ENCODE results near the gene ABCF1.
A peak's percentile ranks its signal among the peaks of the same experiment; 100 is the strongest.

Gene ABCF1

DNA sequence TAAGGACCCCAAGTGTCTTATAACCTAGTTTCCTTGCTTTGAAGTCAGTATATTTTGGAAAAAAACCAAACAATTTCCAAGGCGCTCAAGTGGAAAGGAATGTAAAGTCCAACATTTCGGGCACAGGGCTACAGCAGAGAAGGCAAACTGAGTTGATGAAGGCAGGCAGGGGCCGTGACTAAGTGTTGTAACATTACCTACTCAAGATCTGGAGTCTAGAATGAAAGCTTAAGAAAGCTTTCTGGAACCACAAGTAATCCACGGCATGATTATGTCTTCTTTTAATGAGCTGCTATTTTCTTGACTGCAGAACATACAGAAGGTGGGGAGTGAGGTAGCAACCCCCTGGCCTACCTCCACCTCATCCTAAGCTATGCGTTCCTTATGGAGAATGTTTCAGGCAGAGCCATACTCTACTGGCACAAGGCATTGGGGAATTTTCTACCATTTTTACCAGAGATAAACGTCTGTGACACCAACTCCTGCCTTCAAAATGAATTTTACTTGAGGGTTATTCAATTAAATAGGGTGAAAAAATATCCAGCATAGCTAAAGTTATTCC lies 41.5 kb downstream of the ABCF1 start:
- DNase-seq (ENCODE audit: low read depth), result peak; percentile 37
- TF ChIP-seq, protein P1, sequence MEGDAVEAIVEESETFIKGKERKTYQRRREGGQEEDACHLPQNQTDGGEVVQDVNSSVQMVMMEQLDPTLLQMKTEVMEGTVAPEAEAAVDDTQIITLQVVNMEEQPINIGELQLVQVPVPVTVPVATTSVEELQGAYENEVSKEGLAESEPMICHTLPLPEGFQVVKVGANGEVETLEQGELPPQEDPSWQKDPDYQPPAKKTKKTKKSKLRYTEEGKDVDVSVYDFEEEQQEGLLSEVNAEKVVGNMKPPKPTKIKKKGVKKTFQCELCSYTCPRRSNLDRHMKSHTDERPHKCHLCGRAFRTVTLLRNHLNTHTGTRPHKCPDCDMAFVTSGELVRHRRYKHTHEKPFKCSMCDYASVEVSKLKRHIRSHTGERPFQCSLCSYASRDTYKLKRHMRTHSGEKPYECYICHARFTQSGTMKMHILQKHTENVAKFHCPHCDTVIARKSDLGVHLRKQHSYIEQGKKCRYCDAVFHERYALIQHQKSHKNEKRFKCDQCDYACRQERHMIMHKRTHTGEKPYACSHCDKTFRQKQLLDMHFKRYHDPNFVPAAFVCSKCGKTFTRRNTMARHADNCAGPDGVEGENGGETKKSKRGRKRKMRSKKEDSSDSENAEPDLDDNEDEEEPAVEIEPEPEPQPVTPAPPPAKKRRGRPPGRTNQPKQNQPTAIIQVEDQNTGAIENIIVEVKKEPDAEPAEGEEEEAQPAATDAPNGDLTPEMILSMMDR (IDR thresholded peaks at IDR 0.05; ENCODE audit: low read length, missing control alignments), result no peak
- no peak overlapping the region for H3K4me3 ChIP-seq (replicated peaks; ENCODE audit: low read depth, low read length)

DNA sequence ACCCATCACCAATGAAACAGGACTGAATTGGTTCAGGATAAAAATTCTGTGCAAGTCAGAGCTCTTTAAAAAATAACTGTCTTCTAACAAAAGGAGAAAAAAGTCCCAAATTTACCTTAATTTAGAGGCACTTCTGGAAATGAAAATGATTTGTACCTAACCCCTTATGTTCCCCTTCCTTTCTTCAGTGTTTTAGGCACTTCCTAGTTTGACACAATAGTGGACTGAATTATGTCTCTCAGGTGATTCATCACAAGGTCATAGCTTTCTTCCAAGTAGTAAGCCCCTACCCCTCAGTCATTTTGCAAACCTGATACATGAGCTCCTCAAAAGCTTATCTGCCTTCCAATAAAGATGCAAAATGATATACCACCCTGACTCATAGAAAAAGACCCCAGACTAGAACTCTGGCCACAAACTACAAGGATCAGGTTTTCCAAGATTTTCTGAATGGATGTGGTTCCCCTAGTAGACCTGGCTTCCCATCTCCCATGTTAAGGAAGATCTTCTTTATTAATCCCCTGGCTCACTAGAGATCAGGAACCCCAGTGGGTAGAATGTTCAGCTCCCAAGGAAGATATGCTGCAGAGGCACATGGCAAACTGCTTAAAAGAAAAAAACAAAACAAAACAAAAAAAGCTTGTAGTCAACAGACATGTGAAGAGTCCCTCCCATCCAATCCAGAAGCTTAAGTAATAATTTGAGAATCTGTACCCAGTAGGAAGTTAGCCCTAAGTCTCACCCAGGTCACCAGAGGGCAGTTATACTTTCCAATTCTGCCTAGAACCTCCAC lies 42.2 kb downstream of the ABCF1 start:
- TF ChIP-seq, protein P1 (IDR thresholded peaks at IDR 0.05; ENCODE audit: low read length, missing control alignments), result no peak
- peak overlapping the region; percentile 90 for H3K4me3 ChIP-seq (replicated peaks; ENCODE audit: low read depth, low read length)

DNA sequence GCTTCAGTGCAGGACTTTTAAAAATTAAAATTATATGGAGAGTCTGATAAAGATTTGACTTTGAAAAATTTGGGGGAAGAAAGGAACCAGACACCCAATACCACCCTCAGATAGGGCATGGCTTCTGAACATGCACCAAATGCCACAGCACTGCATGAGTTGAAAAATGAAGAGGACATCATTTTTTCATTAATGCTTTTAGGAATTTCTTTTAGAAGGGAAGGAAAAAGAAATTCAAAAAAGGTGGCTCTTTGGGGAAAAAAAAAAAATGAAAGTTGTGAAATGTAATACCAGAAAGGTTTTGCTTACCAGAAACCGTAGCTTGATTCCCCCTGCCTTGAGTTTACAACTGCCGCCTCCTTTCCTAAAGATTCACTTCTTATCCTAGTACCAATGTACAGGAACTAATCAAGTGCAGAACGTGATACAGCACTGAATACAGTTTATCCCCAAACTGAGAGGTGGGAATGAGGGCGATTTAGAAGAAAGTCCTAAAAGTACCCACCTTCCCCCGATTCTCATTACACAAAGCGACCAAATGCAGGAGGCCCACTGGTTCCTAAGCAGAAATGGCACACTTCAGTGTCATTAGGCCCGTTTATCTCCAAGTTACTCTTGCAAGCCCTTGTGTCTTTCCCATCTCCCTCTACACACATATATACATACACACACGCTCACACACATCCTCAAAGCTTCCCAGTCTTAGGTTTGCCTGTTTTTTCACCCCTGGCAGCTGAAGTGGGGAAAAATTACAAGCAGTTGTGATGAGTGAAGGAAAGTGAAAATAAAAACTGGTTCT lies 43.0 kb downstream of the ABCF1 start:
- no peak for DNase-seq (ENCODE audit: low read depth)
- TF ChIP-seq, protein P1 (IDR thresholded peaks at IDR 0.05; ENCODE audit: low read length, missing control alignments), result no peak
- H3K4me3 ChIP-seq (replicated peaks; ENCODE audit: low read depth, low read length), result peak overlapping the region; percentile 90

More for the DNA sequence above, 42.2 kb downstream of the ABCF1 start:
- no peak for DNase-seq (ENCODE audit: low read depth)

DNA sequence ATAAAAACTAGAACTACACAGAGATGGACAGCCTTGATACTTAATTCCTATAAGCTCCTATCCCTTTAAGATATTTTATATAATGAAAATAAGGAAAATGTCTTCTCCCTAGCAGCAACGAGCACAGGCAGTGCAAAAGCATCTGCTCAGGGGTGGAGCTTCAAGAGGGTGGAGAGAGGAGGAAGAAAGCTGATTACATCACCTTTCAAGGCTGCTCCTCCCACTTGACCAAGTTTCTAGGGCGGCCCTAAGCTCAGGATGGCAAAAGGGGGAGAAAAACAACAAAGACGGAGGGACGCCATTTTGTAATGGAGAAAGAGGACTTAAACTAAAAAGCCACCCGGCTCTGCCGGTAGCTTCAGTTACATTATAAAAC lies 43.6 kb downstream of the ABCF1 start:
- peak; percentile 99 for DNase-seq (ENCODE audit: low read depth)
- TF ChIP-seq, protein P1 (IDR thresholded peaks at IDR 0.05; ENCODE audit: low read length, missing control alignments), result no peak
- peak overlapping the region; percentile 90 for H3K4me3 ChIP-seq (replicated peaks; ENCODE audit: low read depth, low read length)

DNA sequence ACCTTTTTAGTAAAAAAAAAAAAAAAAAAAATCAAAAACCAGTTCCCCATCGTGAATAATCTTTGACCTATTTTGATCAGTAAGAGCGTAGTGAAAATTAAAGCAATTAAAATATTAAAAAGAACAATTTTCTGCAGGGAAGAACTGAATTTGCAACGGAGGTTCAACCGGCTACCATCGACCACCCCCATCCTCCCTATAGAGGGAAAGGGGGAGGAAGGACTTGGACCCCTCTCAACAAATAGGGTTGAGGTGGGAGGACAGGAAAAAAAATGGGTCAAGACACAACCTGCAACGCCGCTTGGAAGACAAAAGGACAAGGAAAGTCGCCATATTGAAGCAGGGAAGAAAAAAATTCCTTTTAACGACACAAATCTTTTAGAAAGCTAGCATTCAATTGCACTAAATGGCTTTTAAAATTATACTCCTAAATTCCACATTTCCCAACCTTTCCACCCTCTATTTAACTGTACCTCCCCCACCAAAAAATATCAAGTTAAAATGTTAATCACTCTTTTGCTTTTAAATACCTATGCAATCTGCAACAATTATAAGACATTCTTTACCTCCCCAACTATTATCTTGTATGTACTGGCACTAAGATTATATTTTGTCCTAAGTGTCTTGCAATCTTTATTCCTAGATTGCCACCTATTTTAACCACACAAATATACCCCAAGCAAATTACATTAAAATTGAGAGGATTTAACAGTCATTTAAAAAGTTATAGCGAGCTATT lies 44.1 kb downstream of the ABCF1 start:
- DNase-seq (ENCODE audit: low read depth), result peak; percentile 94
- TF ChIP-seq, protein P1 (IDR thresholded peaks at IDR 0.05; ENCODE audit: low read length, missing control alignments), result no peak
- peak overlapping the region; percentile 90 for H3K4me3 ChIP-seq (replicated peaks; ENCODE audit: low read depth, low read length)

DNA sequence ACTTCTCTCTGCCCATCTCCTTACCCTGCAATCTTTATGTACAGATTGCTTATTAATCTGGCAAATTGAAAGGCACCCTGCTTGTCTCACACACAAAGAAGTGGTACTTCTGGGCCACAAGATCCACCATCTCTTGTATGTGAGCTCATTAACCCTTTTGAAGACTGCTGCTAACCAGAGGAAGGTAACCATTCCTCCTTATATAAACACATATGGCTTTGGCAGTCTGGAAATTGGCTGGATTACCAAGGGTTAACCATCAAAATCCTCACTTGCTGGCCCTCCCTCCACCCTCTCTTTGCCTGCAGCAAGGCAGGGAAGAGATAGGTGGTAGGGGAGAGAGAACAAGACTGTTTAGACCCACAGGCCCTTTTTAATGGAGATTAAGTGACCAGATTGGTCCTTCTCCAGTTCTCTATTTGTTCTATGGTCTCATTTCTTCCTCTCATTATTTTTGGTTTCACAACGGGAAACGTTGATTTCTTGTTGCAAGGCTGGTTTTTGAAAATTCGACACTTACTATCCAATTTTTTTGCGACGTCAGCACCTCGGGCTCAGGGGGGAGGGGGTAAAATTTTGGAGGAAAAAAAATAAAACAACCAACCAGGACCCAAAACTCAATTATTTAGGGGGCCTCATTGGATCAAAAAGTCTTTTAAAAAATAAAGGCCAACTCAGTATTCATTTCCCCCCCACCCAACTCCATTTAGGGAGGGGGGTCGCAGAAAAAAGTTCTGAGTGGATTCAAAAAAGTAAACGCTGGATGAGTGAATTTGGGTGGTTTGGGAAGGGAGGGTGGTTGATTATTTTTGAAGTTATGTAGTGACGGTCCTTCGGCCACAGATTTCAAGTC lies 44.9 kb downstream of the ABCF1 start:
- peak; percentile 41 for DNase-seq (ENCODE audit: low read depth)
- peak overlapping the region; percentile 90 for H3K4me3 ChIP-seq (replicated peaks; ENCODE audit: low read depth, low read length)
- TF ChIP-seq, protein P1 (IDR thresholded peaks at IDR 0.05; ENCODE audit: low read length, missing control alignments), result no peak
